Measurements from ENCODE around the gene KCNQ1OT1.

The KCNQ1OT1 gene

GRCh38 chr11:2719831-2720590, 20.2 kb upstream of the KCNQ1OT1 start:
- no peak for DNase-seq

GRCh38 chr11:2718817-2719438, 19.1 kb upstream of the KCNQ1OT1 start:
- no peak for DNase-seq

GRCh38 chr11:2717561-2718325, 17.9 kb upstream of the KCNQ1OT1 start:
- no peak for DNase-seq

GRCh38 chr11:2716376-2717095, 16.7 kb upstream of the KCNQ1OT1 start:
- DNase-seq: no peak

GRCh38 chr11:2715716-2716350, 16.0 kb upstream of the KCNQ1OT1 start:
- DNase-seq: no peak

- no peak for DNase-seq
Observed at GRCh38 chr11:2714871-2715270, 15.1 kb upstream of the KCNQ1OT1 start.

- no peak for DNase-seq
Observed at GRCh38 chr11:2714463-2714800, 14.6 kb upstream of the KCNQ1OT1 start.

GRCh38 chr11:2713661-2714462, 14.1 kb upstream of the KCNQ1OT1 start:
- no peak for DNase-seq

- no peak for DNase-seq
Observed at GRCh38 chr11:2713094-2713493, 13.3 kb upstream of the KCNQ1OT1 start.

GRCh38 chr11:2711161-2711560, 11.4 kb upstream of the KCNQ1OT1 start:
- no peak for DNase-seq

- no peak for DNase-seq
Observed at GRCh38 chr11:2709429-2709828, 9.6 kb upstream of the KCNQ1OT1 start.

- no peak for DNase-seq
Observed at GRCh38 chr11:2708757-2709281, 9.0 kb upstream of the KCNQ1OT1 start.

- no peak for DNase-seq
Observed at GRCh38 chr11:2708151-2708581, 8.4 kb upstream of the KCNQ1OT1 start.

GRCh38 chr11:2707736-2708135, 7.9 kb upstream of the KCNQ1OT1 start:
- no peak for DNase-seq

- DNase-seq: no peak
Observed at GRCh38 chr11:2706321-2706720, 6.5 kb upstream of the KCNQ1OT1 start.

- DNase-seq: no peak
Observed at GRCh38 chr11:2704896-2705606, 5.3 kb upstream of the KCNQ1OT1 start.

- no peak for DNase-seq
Observed at GRCh38 chr11:2704356-2704755, 4.6 kb upstream of the KCNQ1OT1 start.

- DNase-seq: no peak
Observed at GRCh38 chr11:2703363-2704141, 3.8 kb upstream of the KCNQ1OT1 start.

GRCh38 chr11:2702771-2703362, 3.1 kb upstream of the KCNQ1OT1 start:
- DNase-seq: no peak

Data from activated CD8-positive, alpha-beta memory T cell treated with anti-CD3 and anti-CD28 coated beads, Interleukin-2, amount 50 U/mL, for 4 hours (primary cell).